Activated naive CD4-positive, alpha-beta T cell treated with Interleukin-2 at 50 U/mL for 16 hours (primary cell): ENCODE results near the gene USP49.

Source experiments
- DNase-seq: peaks from one replicate; pipeline ENCODE4 v3.0.0-alpha.2; 2020

The USP49 gene

GRCh38 chr6:41805830-41806774 is 89.1 kb downstream of the USP49 start:
- DNase-seq: no peak

DNA sequence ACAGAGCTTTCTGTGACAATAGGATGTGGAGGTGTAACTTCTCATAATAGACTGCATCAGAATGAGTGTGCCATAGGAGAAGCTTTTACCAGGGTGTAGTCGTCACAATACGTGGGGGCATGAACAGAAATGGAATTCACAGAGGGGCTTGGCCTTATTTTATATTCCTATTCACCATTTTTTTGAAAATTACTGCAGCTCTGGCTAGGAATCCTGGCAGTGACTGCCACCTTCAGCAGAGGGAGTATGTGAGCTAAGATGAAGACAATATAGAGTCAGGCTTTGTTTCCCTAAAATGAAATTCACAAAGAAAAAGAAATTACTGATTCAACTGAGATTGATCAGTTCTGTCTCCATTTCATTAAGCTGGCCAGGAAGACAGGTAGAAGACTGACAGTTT is 93.8 kb downstream of the USP49 start:
- no peak for DNase-seq

DNA sequence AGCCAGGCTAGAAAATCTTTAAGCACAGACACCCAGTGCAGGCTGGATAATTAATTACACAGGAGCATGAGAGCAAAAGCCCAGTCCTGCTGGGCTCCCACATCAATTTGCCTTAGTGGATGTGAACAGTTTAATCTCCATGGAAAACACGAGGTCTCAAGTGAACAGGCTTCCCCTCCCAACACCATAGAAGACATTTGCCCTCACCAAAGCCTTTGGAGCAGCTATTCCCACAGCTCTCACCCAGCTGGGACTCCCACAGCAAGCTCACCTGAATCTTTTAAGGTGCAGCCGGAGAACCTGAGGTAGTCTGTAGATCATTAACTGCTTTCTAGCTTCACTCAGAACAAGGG is 95.6 kb downstream of the USP49 start:
- no peak for DNase-seq

DNA sequence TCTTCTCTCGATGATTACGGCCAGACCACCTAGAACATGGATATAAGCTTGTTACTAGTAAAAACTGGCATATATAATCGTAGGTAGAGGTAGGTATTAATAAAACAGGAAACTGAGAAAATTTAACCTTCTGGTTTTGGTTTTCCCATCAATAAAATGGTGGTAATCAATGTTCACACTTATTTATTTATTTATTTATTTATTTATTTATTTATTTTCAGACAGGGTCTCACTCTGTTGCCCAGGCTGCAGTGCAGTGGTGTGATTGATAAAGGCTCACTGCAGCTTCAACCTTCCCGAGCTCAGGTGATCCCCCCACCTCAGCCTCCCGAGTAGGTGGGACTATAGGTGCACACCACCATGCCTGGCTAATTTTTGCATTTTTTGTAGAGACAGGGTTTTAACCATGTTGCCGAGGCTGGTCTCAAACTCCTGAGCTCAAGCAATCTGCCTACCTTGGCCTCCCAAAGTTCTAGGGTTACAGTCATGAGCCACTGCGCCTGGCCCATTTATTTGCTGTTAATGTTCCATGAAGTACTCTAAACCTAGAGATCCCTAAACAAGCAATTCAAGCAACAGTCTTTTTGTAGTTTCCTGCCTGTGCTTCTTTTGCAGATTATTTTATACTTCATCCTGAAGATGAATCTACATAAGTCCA is 96.1 kb downstream of the USP49 start:
- DNase-seq: no peak

DNA sequence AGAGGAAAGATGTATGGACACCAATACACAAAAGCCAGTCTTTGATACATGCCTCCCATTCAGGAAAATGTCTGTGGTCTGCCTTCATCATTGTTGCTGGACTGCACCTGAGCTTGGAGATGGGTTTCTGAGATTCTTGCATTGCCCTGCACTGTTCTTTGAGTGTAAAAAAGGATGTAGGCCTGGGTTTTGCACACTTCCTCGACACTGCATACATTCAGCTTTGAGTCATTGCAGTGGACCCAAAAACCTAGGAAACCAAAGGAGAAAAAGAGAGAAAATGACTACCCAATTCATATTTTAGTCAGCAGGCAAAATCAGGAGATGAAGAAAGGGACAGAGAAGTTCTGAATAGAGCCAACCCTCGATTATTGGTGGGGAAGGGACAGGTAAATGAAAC is 98.7 kb downstream of the USP49 start:
- DNase-seq: no peak

- no peak for DNase-seq
Measured at GRCh38 chr6:41791984-41792383, 103.2 kb downstream of the USP49 start.

GRCh38 chr6:41791305-41791704 is 103.9 kb downstream of the USP49 start:
- DNase-seq: no peak

- DNase-seq: no peak
Measured at GRCh38 chr6:41790045-41790444, 105.1 kb downstream of the USP49 start.

DNA sequence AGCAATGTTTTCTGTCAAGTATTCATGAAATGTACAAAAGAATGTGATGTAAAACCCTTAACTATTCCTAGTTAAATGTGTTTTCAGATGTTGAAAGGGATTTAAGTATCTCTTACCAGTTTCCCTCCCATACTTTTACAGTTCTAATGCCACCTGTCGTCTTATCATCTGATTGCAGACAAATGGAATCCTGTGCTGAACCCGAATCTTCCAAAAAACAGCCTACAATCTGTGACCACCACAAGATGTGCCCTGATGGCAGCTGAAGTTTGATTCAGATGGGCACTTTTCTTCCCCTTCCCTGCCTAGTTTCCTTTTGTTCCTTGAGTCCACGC is 105.8 kb downstream of the USP49 start:
- no peak for DNase-seq

DNA sequence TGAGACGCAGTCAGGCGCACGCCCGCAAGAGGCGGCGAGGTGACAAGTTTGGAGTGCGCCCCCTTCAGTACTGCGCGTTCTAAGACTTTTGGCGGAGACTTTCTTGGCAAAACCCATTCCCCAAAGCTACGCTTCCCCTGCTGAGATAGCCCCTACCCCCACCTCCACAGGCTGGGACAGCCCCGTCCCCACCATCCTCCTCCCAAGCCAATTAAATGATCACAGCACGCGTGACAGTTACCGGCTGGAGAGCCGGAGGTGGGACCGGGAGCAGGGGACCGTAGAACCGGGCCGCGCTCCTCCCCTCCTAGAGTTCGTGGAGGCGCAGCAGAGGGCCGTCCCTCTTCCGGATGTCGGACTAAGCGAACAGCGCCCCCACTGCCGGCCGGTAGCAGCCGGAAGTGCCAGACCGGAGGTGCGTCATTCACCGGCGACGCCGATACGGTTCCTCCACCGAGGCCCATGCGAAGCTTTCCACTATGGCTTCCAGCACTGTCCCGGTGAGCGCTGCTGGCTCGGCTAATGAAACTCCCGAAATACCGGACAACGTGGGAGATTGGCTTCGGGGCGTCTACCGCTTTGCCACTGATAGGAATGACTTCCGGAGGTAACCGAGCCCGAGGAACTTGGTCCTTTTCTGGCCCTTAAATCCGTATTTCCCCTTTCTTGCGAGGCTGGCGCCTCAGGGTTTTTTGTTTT is 107.8 kb downstream of the USP49 start, which contains the start of gene TOMM6:
Gene TOMM6, plus strand, starts transcription at position 476 of the 699 bp plus-strand sequence. Its CDS starts 4 bp downstream, at position 480.
- peak; percentile 96 for DNase-seq

DNA sequence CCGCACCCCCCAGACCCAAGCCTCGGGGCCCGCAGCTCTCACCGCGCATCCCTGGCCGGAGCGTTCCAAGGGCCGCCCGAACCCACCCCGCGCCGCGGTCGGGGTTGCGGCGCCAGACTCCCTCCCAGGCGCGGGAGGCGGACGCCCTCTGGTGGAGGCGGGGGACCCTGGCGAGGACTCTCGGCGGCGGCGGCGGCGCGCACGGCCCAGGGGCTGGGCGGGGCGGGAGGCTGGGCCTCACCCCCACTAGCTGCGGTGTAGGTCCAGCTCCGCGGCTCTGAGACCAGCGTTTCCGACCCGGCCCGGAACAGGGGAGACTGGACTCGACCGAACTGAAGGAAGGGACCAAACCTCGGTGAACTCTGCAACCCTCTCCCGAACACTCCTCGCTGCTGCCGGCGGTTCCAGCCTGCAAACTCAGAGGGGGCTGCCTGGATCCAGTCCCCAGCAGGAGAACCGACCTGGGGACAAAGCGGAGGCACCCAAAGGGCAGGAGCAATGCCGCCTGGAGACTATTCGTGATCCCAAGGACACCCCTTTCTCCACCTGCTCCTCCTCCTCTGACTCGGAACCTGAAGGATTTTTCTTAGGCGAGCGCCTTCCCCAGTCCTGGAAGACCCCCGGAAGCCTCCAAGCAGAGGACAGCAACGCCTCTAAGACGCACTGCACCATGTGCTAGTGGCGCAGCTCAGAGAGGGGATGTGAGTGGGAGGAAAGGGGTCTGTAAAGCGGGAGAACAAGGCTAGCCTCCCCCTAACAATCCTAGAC is 108.5 kb downstream of the USP49 start:
- DNase-seq: peak; percentile 90

DNA sequence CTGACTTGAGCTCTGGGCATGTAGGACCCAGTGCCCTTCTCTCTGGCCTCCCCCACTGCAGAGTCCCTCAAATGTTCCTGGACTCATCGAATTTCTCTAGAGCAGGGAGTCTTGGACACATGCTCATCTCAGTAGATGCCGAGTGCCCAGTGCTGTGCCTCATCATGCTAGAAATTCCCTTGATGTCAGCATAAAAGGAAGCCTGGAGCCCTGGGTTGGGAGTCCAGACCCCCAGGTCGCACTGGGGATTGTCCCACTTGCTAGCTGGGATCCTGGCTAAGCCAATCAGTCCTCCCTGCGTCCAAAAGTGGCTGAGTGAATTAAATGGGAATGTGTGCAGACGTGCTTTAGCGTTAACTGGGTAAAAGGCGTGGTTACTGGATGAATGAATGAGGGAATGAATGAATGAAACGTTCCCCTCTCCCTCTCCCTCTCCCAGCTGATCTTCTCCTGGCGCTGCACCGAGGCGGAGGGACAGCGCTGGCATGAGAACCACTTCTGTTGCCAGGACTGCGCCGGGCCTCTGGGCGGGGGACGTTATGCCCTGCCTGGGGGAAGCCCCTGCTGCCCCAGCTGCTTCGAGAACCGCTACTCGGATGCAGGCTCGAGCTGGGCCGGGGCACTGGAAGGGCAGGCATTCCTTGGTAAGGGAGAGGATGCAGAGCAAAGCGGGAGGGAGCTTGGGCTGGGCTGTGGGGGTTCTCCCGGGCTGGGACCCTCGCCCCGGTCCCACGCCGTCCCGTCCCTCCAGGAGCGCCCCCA is 109.3 kb downstream of the USP49 start:
- DNase-seq: no peak

DNA sequence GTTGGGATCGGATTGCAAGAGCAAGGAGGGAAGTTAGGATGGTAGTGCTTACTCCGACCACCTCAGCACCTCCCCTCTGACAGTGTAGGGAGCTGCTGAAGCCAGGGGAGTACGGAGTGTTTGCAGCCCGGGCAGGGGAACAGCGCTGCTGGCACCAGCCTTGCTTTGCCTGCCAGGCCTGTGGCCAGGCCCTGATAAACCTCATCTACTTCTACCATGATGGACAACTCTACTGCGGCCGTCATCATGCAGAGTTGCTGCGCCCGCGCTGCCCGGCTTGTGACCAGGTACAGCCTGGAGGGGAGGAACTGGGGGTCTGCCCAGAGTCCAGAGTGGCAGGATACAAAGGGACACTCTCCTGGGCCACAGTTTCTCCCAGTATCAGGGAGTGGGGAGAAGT is 109.9 kb downstream of the USP49 start:
- no peak for DNase-seq

DNA sequence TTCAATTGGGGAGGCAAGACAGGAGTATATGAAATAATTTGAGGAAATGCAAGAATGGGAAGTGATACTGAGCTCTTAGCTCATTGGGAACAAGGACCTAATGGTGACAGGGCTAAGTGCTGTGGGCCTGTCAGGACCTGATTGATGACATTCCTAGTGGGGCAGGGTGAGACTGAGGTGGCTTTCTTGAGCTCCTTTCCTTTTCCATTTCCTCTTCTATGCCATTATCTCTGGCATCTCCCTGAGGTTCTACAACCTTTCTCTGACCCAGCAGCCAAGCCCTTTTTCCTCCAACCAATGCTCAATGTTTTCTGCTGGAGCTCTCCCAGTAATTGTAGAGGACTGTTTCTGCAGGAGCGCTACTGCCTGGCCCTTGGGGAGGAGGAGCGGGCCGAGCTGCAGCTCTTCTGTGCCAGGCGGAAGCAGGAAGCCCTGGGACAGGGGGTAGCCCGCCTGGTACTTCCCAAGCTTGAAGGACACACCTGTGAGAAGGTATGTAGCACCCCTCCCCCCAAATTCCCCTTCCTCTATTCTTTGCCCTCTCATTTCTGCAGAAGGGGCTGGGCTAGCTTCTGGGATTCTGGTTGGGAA is 110.5 kb downstream of the USP49 start:
- DNase-seq: no peak

GRCh38 chr6:41783106-41783780 is 111.9 kb downstream of the USP49 start:
- no peak for DNase-seq

- no peak for DNase-seq
Measured at GRCh38 chr6:41781366-41781730, 113.8 kb downstream of the USP49 start.

DNA sequence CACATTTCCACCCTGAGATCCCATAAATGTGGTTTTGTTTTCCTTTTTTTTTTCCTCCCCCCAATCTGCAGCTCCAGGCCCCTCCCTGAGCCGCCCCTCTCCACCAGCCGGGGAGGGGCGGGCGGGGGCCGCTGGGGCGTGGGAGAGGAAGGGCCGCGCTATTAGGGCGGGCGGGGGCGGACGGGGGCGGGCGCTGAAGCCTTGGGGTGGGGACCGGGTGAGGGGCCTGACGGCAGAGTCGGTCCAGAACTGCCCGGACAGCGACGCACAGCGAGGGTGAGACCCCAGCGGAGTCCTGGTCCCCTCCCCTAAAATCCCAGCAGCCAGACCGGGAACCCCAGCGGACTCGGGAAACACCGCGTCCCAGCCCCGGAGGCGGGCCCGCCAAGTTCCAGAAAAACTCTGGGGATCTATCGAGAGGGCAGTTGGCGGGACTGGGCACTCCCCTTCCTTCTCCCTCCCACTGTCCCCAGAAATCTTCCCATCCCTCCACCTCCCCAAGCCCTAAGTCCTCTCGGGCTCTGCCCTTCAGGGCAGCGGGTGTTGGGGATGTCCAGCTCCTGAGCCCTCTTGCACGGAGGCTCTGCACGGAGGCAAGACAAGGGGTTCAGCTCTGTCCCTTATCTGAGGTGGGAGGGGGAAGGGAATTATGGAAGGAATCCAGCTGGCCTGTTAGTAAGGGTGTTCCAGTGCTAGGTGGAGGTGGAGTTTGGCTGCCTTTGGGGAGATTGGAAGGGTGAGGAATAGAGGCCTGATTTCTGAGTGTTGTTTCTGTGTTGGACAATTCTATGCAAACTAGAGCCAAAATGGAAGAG is 114.4 kb downstream of the USP49 start, which contains the start of gene PRICKLE4:
Gene PRICKLE4, plus strand, starts transcription at position 232 of the 815 bp plus-strand sequence. CDS start 2,692 bp downstream, outside the sequence.
- DNase-seq: no peak

GRCh38 chr6:41779788-41780550 is 115.2 kb downstream of the USP49 start, which contains the start of gene FRS3:
Gene FRS3 (minus strand): TSS chr6:41779900. CDS start chr6:41776987, 2,913 bp downstream.
- peak; percentile 99 for DNase-seq

DNA sequence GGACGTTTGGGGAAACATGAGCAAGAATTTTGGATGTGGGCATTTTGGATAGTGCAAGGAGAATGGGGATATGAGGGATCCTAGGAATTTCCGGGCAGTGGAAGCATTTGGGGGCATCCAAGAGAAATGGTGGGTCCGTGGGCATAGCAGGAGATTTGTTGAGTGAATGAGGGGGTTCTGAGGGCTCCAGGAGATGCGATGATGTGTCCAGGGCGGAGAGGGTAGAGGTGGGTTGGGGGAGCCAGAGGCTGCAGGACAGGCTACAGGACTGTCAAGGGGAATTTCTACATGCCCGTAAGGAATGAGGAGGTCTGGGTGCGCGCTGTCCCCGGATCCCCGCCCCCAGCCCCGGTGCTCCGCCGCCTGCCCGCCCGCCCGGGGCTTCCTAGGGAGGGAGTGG is 115.8 kb downstream of the USP49 start:
- no peak for DNase-seq
